Stimulated activated CD4-positive, alpha-beta T cell treated with anti-CD3 and anti-CD28 coated beads, Interleukin-4, amount 100 ng/mL, for 24 hours (primary cell): ENCODE results near the gene USO1.
"Not testable (repeated sequence)": the region's sequence is repeated elsewhere in the genome, so short reads cannot be mapped to it uniquely, and the experiment has no call there.

Source experiments
- DNase-seq: peaks from one replicate; pipeline ENCODE4 v3.0.0-alpha.2; 2020

The USO1 gene, protein sequence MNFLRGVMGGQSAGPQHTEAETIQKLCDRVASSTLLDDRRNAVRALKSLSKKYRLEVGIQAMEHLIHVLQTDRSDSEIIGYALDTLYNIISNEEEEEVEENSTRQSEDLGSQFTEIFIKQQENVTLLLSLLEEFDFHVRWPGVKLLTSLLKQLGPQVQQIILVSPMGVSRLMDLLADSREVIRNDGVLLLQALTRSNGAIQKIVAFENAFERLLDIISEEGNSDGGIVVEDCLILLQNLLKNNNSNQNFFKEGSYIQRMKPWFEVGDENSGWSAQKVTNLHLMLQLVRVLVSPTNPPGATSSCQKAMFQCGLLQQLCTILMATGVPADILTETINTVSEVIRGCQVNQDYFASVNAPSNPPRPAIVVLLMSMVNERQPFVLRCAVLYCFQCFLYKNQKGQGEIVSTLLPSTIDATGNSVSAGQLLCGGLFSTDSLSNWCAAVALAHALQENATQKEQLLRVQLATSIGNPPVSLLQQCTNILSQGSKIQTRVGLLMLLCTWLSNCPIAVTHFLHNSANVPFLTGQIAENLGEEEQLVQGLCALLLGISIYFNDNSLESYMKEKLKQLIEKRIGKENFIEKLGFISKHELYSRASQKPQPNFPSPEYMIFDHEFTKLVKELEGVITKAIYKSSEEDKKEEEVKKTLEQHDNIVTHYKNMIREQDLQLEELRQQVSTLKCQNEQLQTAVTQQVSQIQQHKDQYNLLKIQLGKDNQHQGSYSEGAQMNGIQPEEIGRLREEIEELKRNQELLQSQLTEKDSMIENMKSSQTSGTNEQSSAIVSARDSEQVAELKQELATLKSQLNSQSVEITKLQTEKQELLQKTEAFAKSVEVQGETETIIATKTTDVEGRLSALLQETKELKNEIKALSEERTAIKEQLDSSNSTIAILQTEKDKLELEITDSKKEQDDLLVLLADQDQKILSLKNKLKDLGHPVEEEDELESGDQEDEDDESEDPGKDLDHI

DNA sequence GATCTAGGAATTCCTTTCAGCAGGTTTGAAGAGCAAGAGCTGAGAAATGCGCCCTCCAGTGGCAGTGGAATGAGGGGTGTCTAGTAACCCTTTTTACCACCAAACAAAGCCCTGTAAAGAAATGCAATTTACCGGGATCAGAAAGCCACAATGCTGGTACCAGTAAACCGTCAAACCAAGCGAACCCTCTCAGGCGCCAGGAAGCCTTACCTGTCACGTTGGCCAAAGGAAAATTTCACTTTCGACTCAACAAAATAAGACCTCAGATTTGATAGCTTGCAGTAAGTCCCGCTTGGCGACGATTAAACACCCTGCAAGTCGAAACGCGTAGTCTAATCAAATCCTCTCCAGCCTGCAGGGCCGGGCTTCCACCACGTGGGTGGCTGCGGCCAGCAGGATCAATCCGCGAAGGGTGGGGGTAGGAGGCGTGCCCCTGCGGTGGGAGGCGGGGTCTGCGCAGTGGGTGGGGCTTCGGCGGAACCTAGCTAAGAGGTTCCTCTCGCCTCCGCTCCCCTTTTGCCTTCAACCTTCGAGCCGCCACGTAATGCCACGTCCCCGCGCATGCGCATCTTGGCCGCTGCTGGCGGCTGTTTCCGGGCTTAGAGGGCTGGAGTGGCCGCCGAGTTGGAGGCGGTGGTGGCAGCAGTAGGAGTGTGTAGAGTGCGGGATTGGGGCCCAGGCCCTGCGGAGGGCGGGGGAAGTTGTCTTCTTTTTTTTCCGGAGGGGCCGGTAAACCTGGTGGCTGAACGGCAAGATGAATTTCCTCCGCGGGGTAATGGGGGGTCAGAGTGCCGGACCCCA, at the start of gene USO1:
USO1 (plus strand) TSS at position 512 of the 801 bp plus-strand sequence; CDS start at position 755, 243 bp downstream.
- peak; percentile 99 for DNase-seq

DNA sequence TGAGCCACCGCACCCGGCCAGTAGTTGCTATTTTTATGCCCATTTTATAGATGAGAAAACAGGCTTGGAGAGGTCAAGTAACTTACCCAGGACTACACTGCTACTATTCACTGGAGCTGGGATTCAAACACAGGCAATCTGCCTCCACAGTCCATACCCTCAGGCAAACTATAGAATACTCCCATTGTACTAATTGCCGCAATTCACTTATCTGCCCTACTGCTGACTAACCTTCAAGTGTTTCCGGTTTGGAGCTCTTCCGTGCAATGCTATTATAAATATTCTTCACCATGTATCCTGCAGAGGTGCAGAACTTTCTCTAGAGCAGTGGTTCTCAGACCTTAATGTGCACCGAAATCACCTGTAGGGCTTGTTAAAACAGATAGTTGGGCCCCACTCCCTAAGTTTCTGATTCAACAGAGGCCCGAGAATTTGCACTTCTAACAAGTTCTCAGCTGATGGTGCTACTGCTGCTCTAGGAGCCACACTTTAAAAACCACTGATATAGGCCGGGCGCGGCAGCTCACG, 49.3 kb upstream of the USO1 start:
- no peak for DNase-seq

DNA sequence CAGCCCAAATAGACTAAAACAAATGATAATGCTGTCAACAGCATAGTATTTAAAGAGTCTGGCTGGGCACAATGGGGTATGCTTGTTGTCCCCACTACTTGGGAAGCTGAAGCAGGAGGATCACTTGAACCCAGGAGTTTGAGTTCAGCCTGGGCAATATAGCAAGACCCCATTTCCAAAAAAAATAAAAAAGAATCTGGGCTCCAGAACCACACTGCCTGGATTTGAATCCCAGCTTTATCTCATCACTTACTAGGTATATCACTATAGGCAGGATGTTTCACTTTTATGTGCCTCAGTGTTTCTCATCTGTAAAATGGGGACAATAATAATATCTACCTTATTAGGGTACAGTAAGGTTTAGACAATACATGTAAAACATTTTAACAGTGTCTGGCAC, 45.9 kb upstream of the USO1 start:
- DNase-seq: no peak

DNA sequence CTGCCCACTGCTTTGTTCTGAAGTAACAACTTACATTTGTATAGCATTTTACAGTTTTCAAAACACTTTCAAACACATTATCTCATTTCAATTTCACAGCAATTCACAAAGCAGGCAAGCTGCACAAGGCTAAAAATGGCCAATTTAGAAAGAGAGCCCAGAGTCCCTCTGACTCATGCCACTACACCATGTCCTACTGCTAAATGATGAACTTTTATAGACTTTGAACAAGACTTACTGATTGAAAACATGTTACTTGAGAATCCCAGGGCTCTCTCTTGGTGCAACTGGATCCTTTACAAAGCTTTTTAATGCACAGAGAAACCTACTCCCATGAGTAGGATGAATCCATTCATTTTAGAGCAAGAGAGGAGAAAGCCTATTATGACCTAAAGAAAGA, 45.4 kb upstream of the USO1 start:
- no peak for DNase-seq

DNA sequence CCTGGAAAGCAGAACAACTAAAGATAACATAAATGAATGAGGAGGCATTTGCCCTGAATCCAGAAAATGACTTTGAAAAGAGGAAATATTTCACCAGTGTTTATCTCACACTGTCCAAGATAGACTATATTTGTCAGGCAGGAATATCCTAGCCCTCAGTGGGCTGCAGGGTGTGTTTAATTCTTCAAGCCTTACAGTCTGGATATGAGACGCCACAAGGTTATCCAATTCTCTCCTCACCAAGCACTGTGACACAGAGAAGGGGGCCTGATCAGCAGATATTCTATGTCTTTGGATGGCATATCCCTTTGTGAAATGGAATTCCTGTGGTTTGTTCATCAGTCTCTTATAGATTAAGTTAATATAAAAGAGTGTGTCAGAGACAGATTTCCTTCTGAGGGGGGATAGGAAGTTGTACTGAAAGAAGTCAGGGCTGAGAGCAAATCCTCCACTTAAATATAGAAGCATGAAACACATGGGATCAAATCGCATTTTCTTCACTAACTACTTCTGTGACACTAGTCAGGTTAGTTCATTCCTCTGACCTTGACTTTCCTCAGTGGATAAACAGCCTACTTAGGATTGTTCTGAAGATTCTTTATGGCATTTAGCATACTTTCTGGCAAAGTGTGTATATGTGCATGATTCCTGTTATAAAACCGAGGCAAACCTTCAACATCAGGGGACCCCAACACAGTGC, 44.4 kb upstream of the USO1 start:
- DNase-seq: no peak

DNA sequence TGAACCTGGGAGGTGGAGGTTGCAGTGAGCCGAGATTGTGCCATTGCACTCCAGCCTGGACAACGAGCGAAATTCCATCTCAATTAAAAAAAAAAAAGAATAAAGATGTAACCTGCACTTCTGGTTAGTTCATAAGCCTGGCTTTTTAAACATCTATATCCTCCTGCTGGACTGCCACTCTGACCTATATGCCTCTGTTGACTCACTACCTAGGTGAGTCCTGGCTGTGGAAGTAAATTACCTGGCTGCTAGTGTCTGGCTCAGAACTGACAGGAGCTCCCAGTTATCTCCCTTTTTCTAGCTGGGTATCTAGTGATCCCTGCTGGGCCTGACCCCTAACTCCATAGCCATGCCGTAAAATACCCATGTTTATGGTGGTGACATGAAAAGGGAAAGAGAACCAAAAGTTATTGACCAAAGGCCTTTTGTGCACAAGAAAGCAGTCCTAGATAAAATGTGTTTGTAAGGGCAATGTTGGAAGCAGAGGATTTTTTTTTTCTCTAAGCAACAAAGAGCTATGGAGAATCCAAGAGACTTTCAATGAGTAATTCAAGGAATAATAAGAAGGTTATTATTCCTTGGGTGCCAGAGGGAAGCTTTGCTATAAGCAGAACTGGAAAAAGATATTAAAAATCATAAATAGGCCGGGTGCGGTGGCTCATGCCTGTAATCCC, 40.8 kb upstream of the USO1 start:
- DNase-seq: no peak

DNA sequence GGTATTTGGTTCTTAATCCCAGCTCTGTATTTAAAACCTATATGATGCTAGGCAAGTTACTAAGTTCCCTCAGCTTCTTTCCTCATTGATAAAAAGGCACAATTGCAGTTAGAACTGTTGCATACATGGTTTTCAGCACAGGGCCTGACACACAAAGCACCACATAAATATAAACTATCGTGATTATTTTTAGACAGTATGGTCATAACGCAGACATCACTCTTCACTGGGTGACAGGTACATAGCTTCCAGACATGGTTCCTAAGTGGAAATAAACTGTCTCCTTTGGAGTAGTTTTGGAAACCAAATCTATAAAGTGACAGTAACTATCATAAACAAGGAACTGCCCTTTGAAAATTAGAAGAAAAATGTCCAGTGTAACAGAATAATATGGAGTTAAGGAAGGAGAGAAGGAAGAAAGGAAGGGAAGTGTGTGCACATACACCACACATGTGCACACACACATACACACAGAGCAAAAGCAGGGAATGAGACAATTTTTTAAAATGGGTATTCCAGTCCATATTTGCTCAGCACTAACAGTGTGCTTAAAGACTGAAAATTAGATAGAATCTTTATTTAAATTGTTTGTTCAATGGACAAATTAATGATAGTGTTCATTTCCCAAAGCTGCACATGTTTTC, 38.7 kb upstream of the USO1 start:
- no peak for DNase-seq

DNA sequence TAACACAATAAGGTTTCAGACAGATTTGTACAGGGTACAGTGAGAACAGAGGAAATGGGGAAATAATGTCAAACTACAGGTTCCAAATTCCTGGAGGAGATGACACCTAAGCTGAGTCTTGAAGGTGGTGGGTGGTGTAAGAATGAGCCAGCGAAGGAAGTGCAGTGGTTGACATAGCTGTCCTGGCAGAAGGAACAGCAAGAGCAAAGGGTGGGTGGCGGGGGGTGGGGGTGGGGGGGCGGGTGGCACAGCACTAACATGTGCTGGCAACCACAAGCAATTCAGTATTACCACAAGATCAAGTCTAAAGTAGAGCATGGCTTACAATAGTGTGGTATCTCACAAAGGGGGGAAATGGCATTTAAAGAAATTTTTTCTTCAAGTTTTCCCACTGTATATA, 38.0 kb upstream of the USO1 start:
- peak; percentile 26 for DNase-seq

DNA sequence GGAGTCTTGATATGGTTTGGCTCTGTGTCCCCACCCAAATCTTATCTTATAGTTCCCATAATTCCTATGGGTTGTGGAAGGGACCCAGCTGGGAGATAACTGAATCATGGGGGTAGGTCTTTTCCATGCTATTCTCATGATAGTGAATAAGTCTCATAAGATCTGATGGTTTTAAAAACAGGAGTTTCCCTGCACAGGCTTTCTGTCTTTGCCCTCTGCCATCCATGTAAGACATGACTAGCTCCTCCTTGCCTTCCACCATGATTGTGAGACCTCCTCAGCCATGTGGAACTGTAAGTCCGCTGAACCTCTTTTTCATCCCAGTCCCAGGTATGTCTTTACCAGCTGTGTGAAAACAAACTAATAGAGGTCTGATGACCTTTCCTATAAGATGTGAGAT, 37.3 kb upstream of the USO1 start:
- not testable (repeated sequence) for DNase-seq

DNA sequence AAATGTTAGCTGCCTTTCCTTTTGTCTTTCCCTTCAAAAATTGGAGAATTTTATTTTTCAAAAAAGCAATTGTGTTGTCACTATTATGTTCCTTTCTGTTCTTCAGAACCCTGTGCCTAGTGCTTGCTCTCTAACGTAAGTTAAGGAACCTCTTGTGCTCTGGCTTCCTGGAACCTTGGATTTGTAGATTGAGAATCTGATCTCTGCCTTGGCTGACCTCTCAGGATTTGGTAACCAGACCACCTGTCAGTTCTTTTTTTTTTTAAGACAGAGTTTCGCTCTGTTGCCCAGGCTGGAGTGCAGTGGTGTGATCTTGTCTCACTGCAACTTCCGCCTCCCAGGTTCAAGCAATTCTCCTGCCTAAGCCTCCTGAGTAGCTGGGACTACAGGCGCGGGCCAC, 32.3 kb upstream of the USO1 start:
- DNase-seq: not testable (repeated sequence)

DNA sequence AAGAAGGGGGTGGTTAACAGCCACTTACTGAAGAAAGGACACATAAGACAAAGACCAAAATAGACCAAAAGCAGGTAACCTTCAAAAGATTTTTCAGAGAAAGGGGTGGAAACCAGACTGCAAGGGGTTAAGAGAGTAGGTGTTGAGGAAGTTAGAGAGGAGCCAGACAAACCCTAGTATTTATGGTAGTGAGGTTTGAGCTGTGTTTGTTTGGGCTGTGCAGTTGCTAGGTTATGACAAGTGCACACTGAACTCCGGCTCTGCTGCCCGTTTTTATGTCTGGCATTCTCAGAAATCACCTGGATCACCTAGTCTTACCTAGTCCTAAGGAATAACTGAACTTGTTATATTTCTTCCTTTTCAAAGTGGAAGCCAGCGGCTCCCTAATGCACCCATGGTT, 28.3 kb upstream of the USO1 start:
- DNase-seq: no peak

DNA sequence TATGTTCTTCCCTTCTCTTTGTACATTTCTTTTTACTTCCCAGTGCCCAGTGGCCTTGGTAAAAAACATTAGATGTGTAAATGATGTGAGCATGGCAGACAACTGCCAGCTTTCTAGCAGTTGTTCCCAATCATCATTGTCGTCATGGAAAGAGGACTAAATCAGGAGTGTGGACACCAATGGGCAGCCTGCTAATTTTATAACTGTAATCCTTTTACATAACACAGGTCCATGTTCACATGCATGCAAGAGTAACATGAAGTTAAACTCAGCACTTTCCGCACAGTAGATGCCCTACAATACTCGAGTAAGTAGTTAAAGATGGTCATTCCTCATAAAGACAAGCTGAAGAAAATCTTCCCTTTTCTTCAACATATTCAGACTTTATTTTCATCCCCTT, 27.8 kb upstream of the USO1 start:
- DNase-seq: no peak

DNA sequence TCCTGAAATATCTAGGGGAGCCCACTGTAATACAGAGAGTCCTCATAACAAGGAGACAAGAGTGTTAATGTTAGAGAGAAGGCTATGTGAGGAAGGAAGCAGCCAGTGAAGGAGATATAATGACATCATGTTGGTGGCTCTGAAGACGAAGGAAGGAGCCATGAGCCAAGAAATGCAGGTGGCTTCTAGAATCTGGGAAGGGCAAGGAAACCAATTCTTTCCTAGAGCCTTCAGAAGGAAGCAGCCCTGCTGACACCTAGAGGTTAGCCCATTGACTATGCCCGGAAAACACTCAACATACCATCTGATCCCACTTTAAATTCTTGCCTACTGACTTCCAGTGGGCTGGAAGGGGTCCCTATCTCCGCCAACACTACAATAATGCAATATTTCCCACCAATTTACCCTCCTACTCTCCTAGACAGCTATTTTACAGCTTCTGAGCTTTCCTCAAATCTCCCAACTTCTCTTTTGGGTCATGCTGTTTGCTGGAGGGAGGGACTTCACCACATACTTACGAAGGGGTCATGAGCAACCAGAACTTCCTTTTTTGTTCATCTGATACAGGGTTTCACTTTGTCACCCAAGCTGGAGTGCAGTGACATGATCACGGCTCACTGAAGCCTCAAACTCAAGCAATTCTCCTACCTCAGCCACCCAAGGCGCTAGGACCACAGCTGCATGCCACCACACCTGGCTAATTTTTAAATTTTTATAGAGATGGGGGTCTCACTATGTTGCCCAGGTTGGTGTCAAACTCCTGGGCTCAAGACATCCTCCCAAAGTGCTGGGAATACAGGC, 26.0 kb upstream of the USO1 start:
- peak; percentile 11 for DNase-seq

DNA sequence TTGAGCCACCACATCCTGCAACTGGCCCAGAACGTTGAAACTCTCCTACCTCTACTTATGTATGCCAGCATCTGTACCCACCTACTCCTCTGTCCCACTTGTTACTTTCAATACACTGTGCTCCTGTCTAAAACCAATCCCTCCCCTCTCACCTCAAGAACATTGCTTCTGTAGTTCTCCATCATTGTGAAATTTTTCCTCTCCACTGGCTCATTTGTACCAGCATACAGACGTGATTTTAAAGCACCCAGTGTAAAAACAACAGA, 25.5 kb upstream of the USO1 start:
- DNase-seq: no peak

DNA sequence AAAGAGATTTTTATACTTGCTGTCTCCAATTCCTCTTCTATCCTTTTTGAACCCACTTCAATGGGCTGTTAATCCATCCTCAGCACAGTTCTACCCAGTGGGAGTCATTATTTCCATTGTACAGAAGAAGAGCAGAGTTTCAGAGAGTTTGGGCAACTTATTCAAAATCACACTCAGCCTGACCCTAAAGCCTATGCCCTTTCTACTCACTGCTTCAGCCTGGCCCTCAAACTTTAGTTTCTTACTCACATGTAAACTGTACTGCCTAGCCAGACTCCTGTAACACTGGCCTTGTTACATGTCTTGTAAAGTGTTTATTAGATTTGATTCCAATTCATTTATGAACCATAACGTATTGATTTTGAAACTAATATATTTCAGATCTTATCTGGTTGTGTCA, 25.1 kb upstream of the USO1 start:
- no peak for DNase-seq

DNA sequence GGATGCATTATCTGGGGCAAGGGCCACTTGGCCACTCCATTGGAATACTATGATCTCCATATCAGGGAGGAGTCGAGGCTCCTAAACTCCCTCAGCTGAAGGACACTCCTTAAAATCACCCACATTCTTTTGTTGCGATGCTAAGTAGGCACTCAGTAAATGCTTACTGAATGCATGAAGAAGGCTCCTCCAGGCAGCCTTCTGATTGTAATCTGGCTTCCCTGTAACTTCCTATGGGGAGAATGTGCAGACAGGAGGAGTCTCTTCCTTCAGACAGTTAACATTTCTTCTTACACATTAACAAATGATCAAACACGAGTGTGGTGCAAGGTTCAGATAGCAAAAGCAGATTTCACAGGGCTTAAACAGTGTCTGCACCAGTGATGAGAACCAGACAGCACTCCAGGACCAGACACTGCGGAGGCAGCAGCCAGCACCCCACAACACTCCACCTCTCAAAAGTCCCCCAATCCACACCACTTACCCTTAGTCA, 21.4 kb upstream of the USO1 start:
- DNase-seq: no peak

DNA sequence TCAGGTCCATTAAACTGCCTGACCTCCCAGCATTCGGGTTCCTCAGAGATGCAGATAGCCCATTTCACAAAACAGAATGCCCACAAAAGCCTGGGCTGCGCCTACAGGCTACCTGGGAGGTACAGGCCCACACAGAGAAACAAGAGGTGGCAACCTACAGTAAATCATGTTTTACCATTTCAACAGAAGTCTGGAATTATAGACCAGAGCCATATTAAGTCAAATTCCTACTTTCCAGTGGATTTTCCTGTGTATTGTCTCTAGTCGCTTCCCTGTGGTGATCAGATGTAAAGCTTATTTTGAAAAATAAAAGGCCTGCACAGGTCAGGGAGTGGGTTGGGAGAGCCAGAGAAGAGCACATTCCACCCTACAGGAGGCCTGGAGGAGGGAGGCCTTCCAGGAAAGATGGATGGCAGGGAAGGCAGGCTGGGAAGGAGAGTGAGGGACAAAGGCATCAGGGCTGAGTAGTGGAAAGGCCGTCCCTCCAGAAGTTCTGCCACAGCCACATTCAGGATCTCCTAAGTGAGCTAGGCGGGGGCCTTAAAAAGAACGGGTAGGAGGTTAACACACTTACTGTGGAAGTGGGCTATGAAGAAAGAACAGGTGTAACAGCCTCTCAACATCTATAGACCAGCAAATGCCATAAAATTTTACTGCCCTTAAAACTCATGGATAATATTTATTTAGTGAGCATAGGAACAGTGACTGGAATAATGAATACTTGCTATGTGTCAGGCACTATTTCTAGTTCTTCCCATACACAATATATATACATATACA, 19.0 kb upstream of the USO1 start:
- DNase-seq: no peak

DNA sequence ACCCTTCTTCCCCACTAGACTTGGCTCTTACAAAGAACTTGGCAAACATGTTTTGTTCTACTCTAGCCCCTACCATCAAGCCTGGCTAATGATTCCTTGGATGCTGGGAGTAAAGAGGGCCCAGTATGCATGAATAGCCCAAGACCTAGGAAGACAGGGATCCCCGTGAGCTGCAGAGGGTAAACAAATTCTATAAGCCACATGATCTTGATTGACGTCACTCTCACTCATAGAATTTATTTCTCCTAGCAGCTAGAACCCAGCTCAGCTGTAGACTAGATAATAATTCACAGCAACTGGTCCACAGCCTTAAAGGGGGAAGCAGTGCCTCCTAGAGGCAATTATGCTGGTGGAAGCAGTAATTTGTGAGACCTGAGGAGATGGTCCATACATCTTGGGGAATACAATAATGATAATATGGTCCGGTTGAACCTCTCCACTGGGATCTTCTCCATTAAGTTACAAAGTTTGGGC, 16.1 kb upstream of the USO1 start:
- peak; percentile 43 for DNase-seq

DNA sequence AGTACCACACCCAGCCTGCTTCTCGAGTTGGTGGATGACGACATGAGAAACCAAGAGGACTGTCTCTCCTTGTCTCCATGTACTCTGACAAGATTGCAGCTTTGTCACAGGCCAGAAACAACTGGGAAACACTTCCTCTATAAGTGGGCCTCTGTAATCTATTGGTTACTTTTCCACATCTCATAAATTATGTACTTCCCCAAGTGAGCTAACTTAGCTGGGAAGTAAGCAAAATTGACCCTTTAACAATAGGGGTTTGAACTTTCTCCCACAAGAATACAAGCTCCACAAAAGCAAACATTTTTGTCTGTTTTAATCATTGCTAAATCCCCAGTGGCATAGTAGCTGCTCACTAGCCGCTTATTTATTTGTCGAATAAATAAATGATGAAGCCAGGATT, 14.1 kb upstream of the USO1 start:
- no peak for DNase-seq
